K562 (cell line): ENCODE results near the gene ZBTB8A. TPM values are rescaled to one million over a fixed set of nuclear protein-coding genes. Genes with fewer than 3 reads are reported as not detected.

Source experiments
- PRMT5 ChIP-seq: sonication (generic); formaldehyde crosslinking; IDR thresholded peaks from 2 replicates; pipeline ENCODE4 v1.5.0; 2020; ENCODE audit warnings: missing genetic modification reagents
- polyA plus RNA-seq, 8 experiments: library from polyadenylated mRNA; depleted of rRNA in 4 of 8; stranded (reverse) in 5 of 8; unstranded in 3 of 8; fragments of >200 nt; fragmentation: Nextera tagmentation in 2 of 8; fragmentation: Illumina TruSeq in 1 of 8; extraction: Ambion mirVana in 2 of 8; extraction: Trizol in 1 of 8; gene quantifications; 2 replicates each; pipeline versions ENCODE4 v1.2.1 to v1.2.3, GENCODE V29; 2011 to 2014; ENCODE audit warnings: inconsistent platforms in 1 of 8, missing spikeins in 1 of 8
- total RNA-seq, 7 experiments: library from RNA; depleted of rRNA in 6 of 7; stranded (reverse); fragments of >200 nt in 6 of 7; fragmentation: Illumina TruSeq in 2 of 7; extraction: Trizol in 2 of 7; gene quantifications; 2 replicates each; pipeline versions ENCODE4 v1.2.1 to v1.2.3, GENCODE V29; 2011 to 2021; ENCODE audit warnings: low replicate concordance in 1 of 7
- TF ChIP-seq, protein P1 (sequence below): sonication (generic); formaldehyde crosslinking; IDR thresholded peaks from 2 replicates; pipeline ENCODE4 v1.8.0; 2022; ENCODE audit warnings: mild to moderate bottlenecking, missing genetic modification reagents
- TF ChIP-seq, protein P2 (sequence below), 3 experiments: IDR thresholded peaks in 2 of 3; conservative IDR thresholded peaks in 1 of 3; 2 replicates each; pipeline ENCODE4 v1.5.1; 2011 to 2012; ENCODE audit warnings: low read length in 3 of 3, mild to moderate bottlenecking in 3 of 3, control low read depth in 2 of 3, improper control_type of control experiment in 1 of 3, inconsistent platforms in 1 of 3, low read depth in 1 of 3, mixed read lengths in 1 of 3, moderate library complexity in 1 of 3; ENCODE audit not compliant: insufficient read depth in 2 of 3

ZBTB8A gene
- total and polyA plus RNA-seq, 9 of the 15 experiments (the other 6 are each of a cell fraction or from before 2014, with no cell fraction given): 0.01 to 0.64 (median 0.09) TPM

DNA sequence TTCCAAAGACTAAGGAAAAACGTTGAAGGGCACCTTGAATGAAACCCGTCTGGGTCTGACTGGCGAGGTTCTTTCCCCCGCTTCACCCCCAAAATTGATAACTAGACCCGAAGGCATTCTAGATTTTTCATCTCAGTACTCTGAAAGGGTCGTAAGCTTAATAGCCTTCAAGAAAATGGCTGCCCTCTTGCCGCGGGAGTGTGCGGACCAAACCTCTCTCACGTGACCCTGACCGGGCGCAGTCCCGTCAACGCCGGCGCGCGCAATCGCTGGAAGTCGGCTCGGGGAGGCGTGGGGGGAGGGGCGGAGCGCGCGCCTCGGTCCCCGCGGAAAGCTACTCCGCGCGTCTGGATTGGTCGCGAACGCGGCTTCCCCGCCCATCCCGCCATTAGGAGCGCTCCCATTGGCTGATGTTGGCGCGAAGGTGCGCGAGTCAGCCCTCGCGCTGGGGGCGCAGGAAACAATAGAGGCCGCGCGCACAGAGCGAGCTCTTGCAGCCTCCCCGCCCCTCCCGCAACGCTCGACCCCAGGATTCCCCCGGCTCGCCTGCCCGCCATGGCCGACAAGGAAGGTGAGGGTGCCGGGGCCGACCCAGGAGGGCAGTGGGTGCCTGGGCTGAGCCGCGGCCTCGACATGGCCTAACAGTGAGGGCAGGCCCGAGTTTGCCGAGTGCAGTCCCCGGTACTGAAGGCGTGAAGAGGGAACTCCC is 111.7 kb downstream of the ZBTB8A start, which contains the start of gene RBBP4 (continued):
- TF ChIP-seq, protein P1, sequence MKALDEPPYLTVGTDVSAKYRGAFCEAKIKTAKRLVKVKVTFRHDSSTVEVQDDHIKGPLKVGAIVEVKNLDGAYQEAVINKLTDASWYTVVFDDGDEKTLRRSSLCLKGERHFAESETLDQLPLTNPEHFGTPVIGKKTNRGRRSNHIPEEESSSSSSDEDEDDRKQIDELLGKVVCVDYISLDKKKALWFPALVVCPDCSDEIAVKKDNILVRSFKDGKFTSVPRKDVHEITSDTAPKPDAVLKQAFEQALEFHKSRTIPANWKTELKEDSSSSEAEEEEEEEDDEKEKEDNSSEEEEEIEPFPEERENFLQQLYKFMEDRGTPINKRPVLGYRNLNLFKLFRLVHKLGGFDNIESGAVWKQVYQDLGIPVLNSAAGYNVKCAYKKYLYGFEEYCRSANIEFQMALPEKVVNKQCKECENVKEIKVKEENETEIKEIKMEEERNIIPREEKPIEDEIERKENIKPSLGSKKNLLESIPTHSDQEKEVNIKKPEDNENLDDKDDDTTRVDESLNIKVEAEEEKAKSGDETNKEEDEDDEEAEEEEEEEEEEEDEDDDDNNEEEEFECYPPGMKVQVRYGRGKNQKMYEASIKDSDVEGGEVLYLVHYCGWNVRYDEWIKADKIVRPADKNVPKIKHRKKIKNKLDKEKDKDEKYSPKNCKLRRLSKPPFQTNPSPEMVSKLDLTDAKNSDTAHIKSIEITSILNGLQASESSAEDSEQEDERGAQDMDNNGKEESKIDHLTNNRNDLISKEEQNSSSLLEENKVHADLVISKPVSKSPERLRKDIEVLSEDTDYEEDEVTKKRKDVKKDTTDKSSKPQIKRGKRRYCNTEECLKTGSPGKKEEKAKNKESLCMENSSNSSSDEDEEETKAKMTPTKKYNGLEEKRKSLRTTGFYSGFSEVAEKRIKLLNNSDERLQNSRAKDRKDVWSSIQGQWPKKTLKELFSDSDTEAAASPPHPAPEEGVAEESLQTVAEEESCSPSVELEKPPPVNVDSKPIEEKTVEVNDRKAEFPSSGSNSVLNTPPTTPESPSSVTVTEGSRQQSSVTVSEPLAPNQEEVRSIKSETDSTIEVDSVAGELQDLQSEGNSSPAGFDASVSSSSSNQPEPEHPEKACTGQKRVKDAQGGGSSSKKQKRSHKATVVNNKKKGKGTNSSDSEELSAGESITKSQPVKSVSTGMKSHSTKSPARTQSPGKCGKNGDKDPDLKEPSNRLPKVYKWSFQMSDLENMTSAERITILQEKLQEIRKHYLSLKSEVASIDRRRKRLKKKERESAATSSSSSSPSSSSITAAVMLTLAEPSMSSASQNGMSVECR: peak; percentile 86; the same call in 1 of the 2 replicates
- TF ChIP-seq, protein P2, sequence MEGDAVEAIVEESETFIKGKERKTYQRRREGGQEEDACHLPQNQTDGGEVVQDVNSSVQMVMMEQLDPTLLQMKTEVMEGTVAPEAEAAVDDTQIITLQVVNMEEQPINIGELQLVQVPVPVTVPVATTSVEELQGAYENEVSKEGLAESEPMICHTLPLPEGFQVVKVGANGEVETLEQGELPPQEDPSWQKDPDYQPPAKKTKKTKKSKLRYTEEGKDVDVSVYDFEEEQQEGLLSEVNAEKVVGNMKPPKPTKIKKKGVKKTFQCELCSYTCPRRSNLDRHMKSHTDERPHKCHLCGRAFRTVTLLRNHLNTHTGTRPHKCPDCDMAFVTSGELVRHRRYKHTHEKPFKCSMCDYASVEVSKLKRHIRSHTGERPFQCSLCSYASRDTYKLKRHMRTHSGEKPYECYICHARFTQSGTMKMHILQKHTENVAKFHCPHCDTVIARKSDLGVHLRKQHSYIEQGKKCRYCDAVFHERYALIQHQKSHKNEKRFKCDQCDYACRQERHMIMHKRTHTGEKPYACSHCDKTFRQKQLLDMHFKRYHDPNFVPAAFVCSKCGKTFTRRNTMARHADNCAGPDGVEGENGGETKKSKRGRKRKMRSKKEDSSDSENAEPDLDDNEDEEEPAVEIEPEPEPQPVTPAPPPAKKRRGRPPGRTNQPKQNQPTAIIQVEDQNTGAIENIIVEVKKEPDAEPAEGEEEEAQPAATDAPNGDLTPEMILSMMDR (IDR thresholded peaks at IDR 0.05 in 2 of 3, conservative IDR thresholded peaks at IDR 0.05 in 1 of 3; ENCODE audit: insufficient read depth in 2 of 3, low read depth in 1 of 3, low read length in 3 of 3): 0 out of 6 replicates have a peak, but pooled peaks of 1 of the 3 experiments have one; percentile 1
- peak; percentile 69; the same call in 1 of the 2 replicates for TF ChIP-seq PRMT5 (CRISPR knock-in tag)
- TF ChIP-seq, all 486 proteins: peak for 306
